Neural cell (in vitro differentiated cells): ENCODE data around the gene AK8.

Experiments
- EP300 ChIP-seq: fragments of 450-650 bp; conservative IDR thresholded peaks from 2 replicates; pipeline ENCODE4 v1.6.1; 2014; ENCODE audit warnings: antibody characterized with exemption, mild to moderate bottlenecking, moderate library complexity; ENCODE audit not compliant: poor library complexity, severe bottlenecking
- EZH2 ChIP-seq: fragments of 200-600, 300-800 bp; shearing (Covaris generic), sonication (generic); IDR thresholded peaks from 2 replicates; pipeline ENCODE4 v1.6.1; 2014; ENCODE audit warnings: antibody characterized with exemption, low read length, borderline replicate concordance, mild to moderate bottlenecking; ENCODE audit not compliant: insufficient read depth, poor library complexity, severe bottlenecking
- POLR2AphosphoS5 ChIP-seq: IDR thresholded peaks from 2 replicates; pipeline ENCODE4 v1.6.1; 2012
- REST ChIP-seq: IDR thresholded peaks from 2 replicates; pipeline ENCODE4 v1.6.1; 2012; ENCODE audit warnings: borderline replicate concordance
- TF ChIP-seq, protein P1 (sequence below): fragments of 450-650 bp; IDR thresholded peaks from 2 replicates; pipeline ENCODE4 v1.5.1; 2014; ENCODE audit warnings: antibody characterized with exemption, mild to moderate bottlenecking, moderate library complexity; ENCODE audit not compliant: poor library complexity, severe bottlenecking

DNA sequence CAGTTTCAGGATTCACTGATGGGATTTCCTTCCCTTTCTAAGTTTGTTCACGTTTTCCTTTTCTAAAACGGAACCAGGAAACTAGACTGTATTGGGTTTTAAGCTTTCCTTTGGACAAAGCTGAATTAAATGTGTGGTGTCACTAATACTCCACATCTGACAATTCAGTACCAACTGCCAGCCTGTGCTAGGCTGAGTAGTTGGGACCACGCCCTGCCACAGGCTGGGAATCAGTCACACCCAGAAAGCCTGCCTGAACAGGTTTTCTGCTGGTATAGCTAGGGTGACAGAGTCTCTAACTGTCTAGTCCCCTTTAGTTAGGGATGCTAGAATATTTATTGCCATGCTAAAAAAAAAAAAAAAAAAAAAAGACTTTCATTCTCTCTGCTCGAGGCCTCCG is 16.3 kb upstream of the AK8 start:
- TF ChIP-seq EP300, result no peak
- no peak for TF ChIP-seq POLR2AphosphoS5
- TF ChIP-seq, protein P1, sequence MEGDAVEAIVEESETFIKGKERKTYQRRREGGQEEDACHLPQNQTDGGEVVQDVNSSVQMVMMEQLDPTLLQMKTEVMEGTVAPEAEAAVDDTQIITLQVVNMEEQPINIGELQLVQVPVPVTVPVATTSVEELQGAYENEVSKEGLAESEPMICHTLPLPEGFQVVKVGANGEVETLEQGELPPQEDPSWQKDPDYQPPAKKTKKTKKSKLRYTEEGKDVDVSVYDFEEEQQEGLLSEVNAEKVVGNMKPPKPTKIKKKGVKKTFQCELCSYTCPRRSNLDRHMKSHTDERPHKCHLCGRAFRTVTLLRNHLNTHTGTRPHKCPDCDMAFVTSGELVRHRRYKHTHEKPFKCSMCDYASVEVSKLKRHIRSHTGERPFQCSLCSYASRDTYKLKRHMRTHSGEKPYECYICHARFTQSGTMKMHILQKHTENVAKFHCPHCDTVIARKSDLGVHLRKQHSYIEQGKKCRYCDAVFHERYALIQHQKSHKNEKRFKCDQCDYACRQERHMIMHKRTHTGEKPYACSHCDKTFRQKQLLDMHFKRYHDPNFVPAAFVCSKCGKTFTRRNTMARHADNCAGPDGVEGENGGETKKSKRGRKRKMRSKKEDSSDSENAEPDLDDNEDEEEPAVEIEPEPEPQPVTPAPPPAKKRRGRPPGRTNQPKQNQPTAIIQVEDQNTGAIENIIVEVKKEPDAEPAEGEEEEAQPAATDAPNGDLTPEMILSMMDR, result no peak
- no peak for TF ChIP-seq REST
- TF ChIP-seq EZH2, result no peak
